GM19468 (cell line): ENCODE data around the gene DIDO1.
A peak's percentile ranks its signal among the peaks of the same experiment; 100 is the strongest.
"Not testable (repeated sequence)": the region's sequence is repeated elsewhere in the genome, so short reads cannot be mapped to it uniquely, and the experiment has no call there.

Source experiments
- ATAC-seq: cut with Tn5 transposase; IDR thresholded peaks from one replicate; pipeline ENCODE4 v1.9.1; 2021; ENCODE audit warnings: mild to moderate bottlenecking, moderate library complexity, moderate number of reproducible peaks; ENCODE audit not compliant: unreplicated experiment; ENCODE audit errors: extremely low read depth

DIDO1 gene

GRCh38 chr20:62962891-62963613, 36.7 kb upstream of the DIDO1 start:
- ATAC-seq = no peak

DNA sequence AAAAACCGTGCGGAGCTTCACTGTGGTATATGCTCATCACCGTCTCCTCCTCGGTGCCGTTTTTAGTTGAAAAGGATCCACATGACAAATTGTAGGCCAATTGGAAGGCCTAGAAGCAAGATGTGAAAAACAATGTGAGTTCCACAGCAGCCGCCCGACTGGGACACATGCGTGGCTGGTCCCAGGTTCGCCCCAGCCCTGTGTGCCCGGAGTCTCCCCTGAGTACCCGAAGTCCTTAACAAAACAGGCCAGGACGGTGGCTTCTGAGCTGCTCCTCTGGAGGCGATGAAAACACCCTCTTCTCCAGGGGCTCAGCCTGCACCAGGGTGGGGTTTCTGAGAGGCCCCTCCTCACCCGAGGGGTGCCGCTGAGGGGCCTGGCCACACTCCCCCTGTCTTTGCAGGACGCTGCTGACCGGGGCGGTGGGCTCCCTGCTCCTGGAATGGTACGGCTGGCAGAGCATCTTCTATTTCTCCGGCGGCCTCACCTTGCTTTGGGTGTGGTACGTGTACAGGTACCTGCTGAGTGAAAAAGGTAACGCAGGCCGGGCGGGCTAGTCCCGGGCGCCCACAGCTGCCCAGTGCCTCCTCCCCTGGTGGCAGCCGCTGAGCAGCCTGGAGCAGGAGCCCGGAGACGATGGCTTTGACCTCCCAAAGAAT, 36.0 kb upstream of the DIDO1 start:
- ATAC-seq = no peak

DNA sequence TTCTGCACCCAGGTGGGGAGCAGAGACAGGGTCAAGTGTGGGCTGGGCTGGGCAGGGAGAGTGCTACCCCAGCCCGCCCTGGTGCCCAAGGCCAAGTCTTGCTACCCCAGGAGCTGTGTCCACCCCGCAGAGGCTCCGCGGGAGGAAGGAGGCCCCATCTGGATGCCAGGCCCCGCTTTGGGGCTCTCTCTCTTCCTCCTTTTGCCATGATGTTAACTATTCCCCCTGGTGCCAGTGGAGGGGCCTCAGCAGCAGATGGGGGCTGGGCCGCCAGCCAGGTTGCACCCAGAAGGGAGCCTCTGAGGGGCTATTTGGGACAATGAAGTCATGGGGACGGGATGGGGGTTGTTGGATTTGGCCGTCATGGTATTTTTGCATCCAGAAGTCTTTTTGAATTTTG, 35.5 kb upstream of the DIDO1 start:
- no peak for ATAC-seq

DNA sequence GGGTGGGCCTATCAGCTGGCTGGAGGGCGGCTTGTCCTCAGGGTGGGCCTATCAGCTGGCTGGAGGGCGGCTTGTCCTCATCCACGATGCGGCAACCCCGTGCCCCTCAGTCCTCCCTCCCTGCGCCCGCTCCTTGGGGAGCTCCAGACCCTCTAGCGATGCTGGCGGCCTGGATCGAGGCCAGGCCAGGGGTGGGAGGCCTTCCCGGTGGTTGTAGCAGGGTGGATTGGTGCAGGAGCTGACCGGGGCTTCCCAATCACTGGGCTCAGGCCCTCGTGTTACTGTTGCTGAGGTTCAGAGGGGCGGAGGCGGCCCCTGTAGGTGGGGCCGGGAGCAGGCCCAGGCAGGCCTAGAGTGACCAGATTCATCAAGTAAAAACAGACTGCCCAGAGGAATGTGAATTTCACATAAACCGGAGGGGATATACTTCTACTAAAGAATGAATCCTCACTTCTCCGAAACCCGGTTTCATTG, 35.0 kb upstream of the DIDO1 start:
- no peak for ATAC-seq

DNA sequence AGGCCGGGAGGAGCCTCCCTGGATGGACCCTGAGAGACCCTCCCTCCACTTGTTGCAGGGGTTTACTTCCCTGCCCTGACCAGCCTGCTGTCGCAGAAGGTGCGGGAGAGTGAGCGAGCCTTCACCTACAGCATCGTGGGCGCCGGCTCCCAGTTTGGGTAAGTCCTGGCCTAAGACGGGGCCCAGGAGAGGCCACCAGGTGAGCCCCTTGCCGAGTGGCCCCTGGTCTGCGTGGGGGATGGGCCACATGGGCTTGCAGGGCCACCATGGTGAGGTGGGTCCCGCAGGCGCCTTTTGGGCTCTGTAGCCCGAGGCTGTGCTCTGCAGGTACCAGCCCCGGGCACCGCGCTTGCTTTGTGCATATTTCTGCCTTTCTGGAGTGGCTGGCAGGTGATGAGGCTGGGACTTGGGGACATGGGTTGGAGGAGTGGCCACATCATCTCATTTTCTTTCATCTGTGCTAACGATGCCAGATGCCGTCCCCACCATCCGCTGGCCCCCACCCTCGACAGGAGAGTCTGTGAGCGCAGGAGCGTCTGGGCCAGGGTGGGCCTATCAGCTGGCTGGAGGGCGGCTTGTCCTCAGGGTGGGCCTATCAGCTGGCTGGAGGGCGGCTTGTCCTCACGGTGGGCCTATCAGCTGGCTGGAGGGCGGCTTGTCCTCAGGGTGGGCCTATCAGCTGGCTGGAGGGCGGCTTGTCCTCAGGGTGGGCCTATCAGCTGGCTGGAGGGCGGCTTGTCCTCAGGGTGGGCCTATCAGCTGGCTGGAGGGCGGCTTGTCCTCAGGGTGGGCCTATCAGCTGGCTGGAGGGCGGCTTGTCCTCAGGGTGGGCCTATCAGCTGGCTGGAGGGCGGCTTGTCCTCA, 34.4 kb upstream of the DIDO1 start:
- ATAC-seq = not testable (repeated sequence)

DNA sequence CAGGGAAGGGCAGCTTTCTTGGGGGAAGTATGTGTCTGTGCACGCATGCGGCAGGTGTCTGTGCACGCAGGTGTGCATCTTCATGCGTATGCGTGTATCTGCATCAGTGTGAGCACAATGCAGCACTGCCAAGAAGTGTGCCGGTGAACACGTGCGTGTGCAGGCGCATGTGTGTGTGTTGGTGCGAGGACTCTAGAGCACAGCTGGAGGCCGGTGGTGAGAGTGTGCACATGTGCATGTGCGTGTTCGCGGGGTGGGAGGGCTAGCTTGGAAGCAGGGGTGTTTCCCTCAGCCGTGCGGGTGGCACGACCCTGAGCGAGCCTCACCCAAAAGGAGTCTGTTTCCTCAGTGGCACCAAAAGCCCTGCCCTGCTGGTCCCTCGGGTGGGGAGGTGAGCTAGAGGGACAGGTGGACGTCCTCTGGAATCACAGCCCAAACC, 33.7 kb upstream of the DIDO1 start:
- no peak for ATAC-seq

DNA sequence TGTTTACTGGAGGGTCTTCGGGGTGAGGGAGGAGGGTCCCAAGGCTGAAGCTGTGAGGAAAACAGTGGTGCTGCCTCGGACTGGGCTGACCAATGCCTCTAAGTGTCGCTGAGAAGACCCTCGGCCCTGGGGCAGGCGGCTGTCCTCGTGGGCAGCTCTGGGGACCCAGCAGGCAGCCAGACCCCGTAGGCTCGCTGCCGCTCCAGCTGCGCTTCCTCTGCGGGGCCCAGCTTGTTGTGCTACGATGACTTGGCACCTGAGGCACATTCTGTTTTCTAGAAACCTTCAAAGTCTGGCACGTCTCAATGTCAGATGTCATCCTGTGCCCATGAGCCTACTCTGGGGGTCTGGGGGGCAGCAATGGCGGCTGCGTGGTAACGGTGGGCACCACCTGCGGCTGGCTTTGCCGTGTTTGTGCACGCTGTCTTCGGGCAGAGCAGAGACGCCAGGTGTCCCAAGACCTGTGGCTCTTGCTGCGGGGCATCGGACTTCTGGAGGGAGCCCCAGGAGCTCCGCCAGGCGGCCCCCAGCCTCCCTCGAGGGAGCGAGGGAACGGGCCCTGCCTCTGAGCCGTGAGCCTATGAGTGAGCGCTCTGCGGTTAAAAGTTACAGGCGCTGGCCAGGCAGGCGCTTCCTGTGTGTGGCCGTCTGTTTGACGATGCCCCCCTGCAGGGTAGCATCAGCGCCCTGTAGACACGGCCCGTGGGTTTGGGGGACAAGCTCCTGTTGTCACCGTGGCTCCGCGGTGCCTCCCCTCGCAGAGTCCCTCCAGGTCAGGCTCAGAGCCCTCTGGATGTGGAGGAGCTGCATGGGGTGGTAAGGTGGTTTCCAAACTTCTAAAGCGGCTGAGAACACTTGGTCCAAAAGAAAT, 33.0 kb upstream of the DIDO1 start:
- ATAC-seq = no peak

DNA sequence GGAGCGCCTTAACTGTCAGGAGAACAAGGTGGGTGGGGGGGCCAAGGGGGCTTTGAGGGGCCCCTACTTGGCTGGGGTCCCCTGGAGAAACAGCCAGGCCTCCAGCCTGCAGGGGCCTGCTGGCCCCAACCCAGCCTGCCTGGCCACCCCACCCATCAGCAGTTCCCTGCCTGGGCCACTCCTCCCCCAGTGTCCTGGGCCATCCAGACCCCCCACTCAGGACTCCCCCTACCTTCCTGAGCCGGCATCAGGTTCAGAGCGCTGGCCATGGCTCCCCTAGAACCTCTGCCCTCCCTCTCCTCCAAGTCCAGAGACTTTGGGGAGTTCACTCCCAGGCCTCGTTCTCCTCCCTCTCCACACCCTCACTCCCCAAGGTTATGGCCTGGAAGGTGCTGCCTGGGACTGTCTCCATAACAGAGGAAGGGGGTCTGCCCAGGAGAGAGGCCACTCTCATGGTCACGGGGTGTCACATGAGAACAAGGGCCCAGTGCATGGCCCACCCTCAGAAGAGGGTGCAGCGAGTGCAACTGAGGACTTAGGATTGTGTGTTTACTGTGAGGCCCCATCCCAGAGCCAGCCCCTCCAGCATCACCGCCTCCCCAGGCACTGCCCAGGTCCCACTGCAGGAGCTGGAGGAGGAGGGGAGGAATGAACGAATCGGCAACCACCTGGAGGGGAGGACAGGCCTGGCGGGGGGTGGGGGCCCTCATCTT, 32.2 kb upstream of the DIDO1 start:
- ATAC-seq = no peak

DNA sequence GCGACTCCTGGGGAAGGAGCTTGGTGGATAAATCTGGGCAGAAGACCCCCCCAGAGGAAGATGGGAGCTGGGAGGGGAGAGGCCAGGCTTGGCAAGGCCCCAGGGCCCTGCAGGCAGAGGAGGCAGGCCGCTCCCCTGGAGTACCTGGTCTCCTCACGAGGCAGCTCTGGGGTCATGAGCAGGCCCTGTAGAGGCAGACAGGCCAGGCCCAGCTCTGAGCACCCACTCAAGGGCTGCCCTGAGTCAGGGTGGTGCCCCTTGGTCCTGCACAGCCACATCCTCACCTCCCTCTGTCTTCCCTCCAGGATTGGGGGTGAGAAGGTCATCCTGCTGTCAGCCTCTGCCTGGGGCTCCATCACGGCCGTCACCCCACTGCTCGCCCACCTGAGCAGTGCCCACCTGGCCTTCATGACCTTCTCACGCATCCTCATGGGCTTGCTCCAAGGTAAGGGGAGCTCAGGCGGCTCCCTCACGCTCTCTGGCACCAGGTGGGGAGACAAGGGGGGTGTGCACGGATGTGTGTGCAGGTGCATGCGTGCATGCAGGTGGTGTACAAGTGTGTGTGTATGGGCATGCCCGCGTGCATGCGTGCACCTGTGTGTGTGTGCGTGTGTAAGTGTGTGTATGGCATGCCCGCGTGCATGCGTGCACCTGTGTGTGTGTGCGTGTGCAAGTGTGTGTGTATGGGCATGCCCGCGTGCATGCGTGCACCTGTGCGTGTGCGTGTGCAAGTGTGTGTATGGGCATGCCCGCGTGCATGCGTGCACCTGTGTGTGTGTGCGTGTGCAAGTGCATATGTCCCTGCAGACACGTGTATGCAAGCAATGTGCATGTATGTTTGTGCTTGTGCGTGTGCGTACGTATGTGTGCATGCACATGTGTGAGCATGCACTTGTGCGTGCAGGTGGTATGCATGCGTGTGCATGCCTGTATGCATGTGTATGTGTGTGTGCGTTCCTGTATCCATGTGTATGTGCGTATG, 31.1 kb upstream of the DIDO1 start:
- ATAC-seq = no peak

DNA sequence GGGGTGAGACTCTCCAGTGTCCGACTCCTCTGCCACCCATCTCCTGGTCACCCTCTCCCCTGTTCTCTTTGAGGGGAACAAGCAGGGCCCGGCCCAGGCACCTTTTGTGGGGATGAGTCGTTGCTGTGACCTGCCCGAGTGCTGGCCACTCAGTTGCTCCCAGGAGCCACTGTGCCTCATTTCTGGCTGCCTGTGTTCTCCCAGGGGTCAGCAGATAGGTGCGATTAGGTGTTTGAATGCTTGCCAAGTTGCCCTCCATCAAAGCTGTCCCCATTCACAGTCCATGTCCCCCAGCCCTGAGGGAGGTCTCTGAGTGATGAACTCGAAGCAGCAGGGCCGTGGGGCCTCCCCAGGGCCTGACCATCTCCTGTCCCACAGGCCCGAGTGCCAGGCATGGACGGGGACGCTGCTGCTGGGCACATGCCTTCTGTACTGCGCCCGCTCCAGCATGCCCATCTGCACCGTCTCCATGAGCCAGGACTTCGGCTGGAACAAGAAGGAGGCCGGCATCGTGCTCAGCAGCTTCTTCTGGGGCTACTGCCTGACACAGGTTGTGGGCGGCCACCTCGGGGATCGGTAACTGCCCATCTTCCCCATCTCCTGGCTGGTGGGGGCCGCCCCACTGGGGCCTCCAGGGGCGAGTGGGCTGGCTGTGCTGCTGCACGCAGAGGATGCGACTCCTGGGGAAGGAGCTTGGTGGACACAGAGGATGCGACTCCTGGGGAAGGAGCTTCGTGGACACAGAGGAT, 30.3 kb upstream of the DIDO1 start:
- ATAC-seq = no peak

DNA sequence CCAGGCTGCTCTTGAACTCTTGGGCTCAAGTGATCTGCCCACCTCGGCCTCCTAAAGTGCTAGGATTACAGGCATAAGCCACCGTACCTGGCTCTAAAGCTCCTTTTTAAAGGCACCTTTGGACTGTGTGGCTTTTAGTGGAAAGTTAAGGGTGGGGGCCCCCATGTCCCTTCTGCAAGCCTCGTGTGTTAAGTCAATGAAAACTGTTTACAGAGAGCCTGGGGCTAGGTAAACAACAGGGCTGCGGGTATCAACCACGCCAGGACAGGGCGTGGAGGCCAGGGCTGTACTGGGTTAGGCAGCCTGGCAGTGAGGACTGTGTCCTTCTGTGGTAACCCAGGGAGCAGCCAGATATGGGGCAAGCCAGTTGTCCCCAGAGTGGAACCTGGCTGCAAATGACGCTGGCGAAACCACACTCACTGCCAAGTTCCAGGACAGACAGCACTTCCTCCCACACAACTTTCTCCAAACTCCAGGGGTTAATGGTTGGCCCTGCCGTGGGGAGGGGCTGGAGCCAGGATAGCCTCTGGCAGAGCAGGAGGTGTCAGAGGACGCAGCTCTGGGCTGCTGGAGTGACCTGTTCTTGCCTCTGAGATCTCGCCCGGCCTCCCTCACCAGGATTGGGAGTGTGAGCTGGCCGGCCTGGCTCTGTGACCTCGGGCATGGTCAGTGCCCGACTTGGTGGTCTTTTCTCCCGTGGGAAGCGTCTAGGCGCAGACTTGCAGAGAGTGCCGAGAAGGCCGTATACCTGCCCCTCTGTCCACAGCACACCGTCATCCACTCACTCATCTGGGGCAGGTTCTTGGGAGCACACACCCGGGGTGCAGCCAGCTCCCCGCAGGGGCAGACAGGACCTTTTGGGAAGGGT, 29.4 kb upstream of the DIDO1 start:
- no peak for ATAC-seq

- peak; percentile 27 for ATAC-seq
Observed at GRCh38 chr20:62953839-62954703, 27.8 kb upstream of the DIDO1 start.

DNA sequence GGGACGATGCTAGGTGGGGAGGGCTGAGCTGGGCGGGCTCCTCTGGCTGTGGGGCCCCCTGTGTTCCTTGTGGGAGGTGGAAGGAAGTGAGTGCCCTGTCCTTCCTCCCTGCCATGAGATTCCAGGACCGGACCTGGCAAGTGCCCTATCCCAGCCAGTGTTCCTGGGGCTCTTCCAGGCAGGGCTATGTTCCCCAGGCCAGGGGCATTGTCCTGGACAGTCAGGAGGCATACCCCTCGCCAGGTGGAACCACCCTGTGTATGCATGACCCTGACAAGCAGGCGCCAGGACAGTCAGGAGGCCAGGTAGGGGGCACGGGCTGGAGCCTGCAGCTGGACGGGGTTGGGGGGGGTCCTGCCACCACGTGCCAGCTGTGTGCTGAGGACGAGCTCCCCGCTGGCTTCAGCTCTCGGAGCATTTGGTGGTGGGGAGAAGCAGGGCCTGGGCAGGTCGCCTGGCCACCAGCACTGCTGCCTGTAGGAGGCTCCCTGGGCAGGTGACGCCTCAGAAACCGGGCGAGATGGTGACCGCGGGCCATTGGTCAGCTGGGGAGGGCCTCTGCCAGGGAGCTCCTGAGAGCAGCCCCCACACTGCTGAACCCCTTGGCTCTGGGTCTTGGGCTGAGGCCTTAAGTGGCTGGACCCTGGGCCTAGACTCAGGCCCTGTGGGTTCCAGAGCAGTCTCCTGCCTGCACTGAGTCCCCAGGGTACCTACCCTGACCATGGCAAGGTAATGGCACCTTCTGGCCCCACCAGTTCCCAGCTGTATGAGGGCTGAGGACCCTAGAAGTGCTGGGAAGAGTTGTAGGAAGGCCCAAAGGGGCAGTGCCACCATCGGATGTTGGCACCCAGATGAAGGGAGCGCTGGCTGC, 26.9 kb upstream of the DIDO1 start:
- ATAC-seq = no peak

- ATAC-seq = no peak
Observed at GRCh38 chr20:62952373-62952967, 26.2 kb upstream of the DIDO1 start, which contains the start of gene SLC17A9. SLC17A9 (plus strand) TSS chr20:62952709; CDS start chr20:62952831, 122 bp downstream.
